ENCODE data around the gene SMCO3. TPM values are rescaled to one million over a fixed set of nuclear protein-coding genes. Genes with fewer than 3 reads are reported as not detected.

Gene SMCO3
- total and polyA plus RNA-seq, 2 of the 8 experiments (the other 6 are each of a cell fraction or from before 2014, with no cell fraction given) = not detected

- TF ChIP-seq PHF8 (conservative IDR thresholded peaks at IDR 0.05; ENCODE audit: low read depth, low read length) = no peak
- no peak for TF ChIP-seq NRF1 (IDR thresholded peaks at IDR 0.05; ENCODE audit: low read depth, low read length)
- no peak for TF ChIP-seq BRCA1 (IDR thresholded peaks at IDR 0.05; ENCODE audit: low read depth, low read length)
Measured at GRCh38 chr12:14802247-14802646, 11.7 kb downstream of the SMCO3 start (continued).

All from H1 (cell line).